ENCODE results near the gene UCN2. TPM values are rescaled to one million over a fixed set of nuclear protein-coding genes. Genes with fewer than 3 reads are reported as not detected.

UCN2 gene
- 1.7 and 1.8 TPM in 2 replicates for total RNA-seq (2014; rRNA removed)
- polyA plus RNA-seq (2012): 0.78 TPM

GRCh38 chr3:48563382-48563918, at the start of gene UCN2:
Gene UCN2 (minus strand): TSS chr3:48563781. CDS start chr3:48563124, 657 bp downstream.
- peak; percentile 67 for DNase-seq (ENCODE audit: low read depth)

- DNase-seq (ENCODE audit: low read depth): no peak
Measured at GRCh38 chr3:48612309-48612708, 48.7 kb upstream of the UCN2 start.

DNA sequence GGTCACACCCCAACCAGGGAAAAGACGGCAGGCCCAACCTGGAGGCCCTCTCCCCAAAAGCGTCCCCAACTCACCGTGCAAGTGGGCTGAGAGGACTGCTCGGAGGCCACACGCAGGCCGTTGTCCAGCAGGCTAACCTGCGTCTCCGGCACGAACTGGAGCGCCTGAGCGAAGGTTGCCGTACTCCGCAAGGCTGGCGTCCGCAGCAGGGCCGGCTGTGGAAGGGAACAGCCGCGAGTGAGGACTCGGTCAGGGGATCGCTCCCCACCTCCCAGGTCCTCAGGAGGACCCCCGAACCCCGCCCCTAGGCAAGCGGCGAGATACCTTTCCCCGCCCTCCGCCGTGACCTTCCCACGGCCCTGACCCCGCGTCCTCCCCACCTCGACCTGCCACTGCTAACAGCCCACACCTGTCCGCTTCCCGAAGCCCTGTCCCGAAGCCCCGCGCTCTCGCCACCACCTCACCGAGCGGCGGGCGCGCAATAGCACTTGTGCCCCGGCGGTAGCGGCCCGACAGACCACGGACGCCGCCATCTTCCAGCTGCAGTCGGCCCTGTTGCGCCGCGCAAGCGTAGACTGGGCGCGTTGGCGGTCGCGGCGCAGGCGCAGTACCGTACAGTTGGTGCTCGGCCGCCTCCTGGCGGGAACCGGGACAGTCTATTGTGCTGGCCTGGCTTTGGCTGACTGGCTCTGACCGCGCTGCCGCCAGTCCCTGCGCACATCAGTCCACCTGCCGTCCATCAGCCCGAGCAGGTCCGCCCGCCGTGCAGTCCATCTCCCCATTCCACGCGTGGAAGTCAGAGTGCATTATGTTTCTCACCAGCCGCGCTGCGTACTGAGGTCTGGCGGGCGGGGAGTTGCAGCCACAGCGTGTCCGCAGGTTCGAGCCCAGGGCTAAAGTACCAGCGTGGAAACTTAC, 45.8 kb upstream of the UCN2 start, which contains the start of gene UQCRC1:
Gene UQCRC1, minus strand, starts transcription at position 559 of the 918 bp plus-strand sequence. Its CDS starts 26 bp downstream, at position 533.
- DNase-seq (ENCODE audit: low read depth): peak; percentile 87

DNA sequence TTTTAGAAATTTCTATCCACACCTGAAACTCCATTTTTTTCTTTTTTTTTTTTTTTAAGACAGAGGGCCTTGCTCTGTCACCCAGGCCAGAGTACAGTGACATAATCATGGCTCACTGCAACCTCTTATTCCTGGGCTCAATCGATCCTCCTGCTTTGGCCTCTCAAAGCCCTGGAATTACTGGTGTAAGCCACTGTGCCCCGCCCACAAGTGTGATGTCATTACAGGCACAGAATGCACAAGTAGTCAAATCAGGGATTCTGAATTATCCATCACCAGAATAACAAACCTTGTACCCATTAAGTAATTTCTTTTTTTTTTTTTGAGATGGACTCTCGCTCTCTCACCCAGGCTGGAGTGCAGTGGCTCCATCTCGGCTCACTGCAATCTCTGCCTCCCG, 43.9 kb upstream of the UCN2 start:
- DNase-seq (ENCODE audit: low read depth): no peak

GRCh38 chr3:48601622-48601994, 38.0 kb upstream of the UCN2 start:
- DNase-seq (ENCODE audit: low read depth): no peak

DNA sequence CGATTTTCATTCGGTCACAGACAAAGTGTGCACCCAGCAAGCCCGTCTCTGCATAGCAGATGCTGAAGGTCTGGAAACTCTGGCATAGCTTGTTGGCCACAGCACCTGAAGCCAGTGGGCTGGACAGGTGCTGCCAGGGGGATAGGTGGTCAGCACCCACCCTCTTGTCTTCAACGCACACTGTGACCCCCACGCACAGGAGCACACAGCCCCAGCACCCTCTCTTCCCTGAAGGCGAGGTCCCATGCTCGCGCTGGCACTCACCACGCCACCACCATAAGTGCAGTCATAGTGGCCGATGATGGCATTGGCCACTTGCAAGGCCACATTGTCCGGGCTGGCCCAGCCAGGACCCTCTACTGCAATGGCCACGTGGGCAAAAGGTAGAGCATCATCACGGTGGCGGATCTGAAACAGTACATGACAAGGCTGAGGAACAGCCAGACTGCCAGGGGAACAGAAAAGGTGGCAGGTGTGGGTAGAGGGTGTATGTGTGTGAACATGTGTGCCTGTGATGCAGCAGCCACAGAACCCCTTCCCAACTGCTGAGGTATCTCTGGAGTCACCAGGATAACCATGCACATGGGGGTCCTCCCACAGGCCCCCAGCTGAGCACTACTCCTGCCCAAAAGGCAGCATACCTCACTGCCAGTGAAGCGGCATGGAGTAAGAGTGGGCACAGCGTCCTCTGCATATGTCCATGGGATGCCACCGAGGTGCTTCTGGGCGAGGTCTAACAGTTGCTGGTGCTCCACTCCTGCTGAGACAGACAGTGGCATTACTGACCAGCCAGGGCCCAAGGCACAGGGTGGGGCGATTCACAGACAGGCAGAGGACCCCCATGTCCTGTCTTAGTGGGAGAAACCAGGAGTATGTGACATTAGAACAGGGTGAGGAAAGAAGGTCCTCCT, 37.4 kb upstream of the UCN2 start:
- DNase-seq (ENCODE audit: low read depth): no peak

GRCh38 chr3:48599509-48600285, 36.1 kb upstream of the UCN2 start:
- no peak for DNase-seq (ENCODE audit: low read depth)

- no peak for DNase-seq (ENCODE audit: low read depth)
Measured at GRCh38 chr3:48599077-48599501, 35.5 kb upstream of the UCN2 start.

DNA sequence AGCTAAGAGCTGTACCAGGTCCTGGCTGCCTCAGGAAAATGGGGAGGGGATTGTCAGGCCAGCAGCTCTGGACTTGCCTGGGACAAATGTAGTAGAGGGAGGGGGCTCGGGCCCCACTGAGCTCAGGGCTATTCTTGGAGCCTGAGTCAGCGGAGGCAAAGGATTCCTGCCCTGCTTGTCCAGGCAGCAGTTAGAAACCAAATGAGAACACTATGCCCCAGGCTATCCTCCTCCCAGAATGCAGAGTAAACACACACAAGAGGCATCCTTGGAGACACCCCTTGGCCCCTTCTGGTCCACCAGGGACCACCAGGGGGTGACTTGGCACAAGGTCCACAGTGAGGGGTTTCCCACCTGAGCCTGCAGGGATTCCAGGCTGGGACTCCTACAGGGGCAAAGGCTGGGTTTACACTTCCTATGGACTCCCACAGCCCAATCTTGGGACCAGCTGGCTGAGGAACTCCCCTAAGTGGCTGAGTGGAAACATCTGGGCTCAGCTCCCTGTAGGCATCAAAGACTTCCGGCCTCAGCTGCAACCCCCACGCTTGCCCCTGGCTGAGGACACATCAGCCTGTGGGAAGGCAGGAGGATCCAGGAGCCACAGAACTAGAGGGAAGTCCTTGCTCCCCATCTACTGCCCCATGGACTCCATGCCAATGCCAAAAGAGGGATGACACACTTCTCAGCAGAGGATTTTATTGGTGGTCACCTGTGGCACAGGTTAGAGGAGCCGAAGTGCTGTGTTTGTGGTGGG, 34.9 kb upstream of the UCN2 start:
- DNase-seq (ENCODE audit: low read depth): peak; percentile 71

GRCh38 chr3:48597408-48597800, 33.8 kb upstream of the UCN2 start:
- DNase-seq (ENCODE audit: low read depth): no peak

DNA sequence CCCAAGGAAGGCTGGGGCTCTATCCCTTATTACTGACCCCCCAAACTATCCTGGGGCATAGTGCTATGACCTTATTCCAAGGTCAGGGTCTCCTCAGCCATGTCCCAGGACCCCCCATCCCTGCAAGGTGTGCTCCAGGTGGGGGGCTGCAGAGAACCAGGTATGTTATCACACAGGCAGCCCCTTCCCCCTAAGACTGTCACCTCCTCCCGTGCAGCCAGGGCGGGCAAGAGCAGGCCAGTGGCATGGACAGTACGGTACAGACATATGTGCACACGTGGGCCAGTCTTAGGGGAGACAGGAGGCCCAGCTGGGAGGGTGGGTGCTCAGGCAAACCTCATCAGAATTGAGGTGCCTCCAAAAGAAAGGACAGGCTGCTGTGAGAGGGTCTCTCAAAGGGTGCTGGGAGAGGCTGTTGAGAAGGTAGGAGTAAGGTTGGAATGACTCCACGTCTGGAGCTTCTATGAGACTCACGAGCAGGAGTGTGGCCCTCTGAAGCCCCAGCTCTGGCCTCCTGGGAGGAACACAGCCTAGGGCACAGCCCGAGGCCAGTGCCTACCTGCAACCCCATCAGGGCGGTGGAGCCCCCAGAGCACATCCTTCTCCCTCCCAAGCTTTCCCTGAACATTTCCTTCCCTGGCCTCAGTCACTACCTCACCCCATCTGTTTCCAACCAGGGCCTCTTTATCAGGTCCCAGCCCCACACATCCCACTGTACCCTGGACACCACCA, 33.3 kb upstream of the UCN2 start:
- DNase-seq (ENCODE audit: low read depth): no peak

- DNase-seq (ENCODE audit: low read depth): no peak
Measured at GRCh38 chr3:48596157-48596556, 32.6 kb upstream of the UCN2 start.

GRCh38 chr3:48595526-48596121, 32.0 kb upstream of the UCN2 start:
- peak; percentile 88 for DNase-seq (ENCODE audit: low read depth)

- DNase-seq (ENCODE audit: low read depth): no peak
Measured at GRCh38 chr3:48595075-48595525, 31.5 kb upstream of the UCN2 start, which contains the start of gene COL7A1. Gene COL7A1 (minus strand): TSS chr3:48595329. CDS start chr3:48595159, 170 bp downstream.

DNA sequence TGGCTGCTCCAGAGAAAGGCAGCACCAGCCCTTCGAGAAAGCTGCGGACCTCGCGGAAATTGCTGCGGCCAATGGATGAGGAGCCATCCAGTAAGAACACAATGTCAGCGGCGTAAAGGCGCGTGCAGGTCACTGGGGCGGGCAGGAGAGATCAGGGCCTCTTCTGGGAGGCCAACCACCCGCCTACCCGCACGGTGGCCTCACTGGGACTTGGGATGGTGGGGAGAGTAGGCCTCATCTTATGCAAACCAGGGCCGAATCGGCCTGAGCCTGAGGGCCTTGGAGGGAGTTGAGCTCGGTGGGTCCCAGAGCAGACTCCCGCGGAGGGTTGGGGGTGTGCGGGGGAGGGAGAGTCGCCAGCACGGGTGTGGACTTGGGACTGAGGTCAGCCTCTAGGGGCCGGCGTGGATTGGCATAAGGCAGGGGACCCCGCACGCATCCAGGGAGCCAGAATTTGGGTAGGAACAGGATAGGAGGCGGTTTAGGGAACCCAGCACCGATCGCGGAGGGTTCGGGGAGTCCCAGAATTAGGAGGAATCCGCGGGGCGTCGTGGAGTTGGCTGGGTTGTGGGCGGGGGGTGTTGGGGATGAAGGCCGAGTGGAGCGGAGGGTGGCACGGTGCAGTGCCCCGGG, 31.0 kb upstream of the UCN2 start:
- DNase-seq (ENCODE audit: low read depth): no peak

DNA sequence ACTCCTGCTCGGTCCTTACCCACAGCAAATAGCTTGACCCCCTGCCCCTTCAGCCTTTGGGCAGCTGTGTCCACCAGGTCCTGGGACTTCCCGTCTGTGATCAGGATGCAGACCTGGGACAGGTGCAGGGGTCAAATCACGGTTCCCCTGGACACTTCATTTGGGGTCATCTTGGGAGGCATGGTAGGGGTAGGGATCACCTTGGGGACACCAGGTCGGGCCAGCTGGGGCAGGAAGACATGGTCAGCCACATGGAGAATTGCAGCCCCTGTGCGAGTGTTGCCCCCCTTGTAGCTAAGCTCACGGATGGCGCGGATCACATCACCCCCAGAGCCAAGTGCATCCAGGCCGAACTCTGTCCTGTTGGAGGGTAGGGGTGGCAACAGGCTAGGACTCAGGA, 29.8 kb upstream of the UCN2 start:
- no peak for DNase-seq (ENCODE audit: low read depth)

DNA sequence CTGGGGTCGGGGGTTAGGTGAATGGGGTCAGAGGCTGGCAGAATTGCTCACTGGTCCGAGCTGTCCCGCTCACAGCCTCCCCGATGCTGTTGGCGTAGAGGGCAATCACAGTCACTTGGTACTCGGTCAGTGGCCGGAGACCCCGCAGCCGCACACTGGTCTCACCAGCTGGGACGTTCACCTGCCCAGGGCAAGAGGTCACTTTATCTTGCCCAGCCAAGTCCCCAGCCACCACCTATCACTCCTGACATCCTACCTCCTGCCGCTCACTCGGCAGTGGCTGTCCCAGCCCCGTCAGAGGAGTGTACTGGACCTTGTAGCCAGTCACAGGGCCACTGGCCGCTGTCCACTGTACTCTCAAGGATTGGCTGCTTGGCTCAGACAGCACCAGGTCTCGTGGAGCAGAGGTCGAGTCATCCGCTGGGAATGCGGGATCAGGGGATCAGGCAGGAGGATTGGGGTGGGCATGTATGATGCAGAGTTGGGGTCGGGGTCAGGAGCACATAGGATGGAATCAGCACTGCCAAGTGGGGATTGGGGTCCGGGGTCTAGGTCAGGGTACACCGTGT, 29.0 kb upstream of the UCN2 start:
- DNase-seq (ENCODE audit: low read depth): peak; percentile 18

DNA sequence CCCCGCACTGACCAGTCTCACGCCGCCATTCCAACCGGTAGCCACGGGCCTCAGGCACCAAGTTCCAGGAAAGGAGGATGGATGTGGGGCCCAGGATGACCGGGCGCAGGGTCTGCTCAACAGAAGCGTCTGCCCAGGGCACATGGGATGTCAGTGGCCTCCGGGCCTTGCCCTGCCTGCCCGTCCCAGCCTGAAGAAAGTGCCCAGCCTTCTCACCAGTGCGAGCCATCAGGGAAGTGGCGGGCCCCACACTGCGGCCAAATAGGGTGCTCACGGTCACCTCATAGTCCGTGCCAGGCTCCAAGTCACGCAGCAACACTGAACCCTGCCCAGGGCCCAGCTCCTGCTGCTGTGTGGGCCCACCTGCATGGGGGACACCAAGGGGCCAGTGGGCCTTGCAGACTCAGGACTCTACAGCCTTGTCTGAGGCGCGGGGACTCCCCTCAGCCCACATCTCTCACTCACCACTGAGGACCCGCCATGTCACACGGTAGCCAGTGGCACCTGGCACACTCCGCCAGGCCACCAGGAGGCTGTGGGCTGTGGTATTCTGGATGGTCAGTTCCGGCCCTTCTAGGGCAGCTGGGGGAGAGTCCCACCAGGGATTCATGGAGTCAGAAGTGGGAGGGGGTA, 28.4 kb upstream of the UCN2 start:
- DNase-seq (ENCODE audit: low read depth): no peak

Data from LHCN-M2 (cell line).